GM10248 (cell line): ENCODE measurements around the gene COL4A2.

Experiments
- CTCF ChIA-PET: fragments of 300-600 bp; sonication (Branson Sonifier 250); formaldehyde crosslinking; extraction: SDS; loops from one replicate; lab custom pipeline; 2021; ENCODE audit warnings: antibody characterized with exemption; lab: Yijun Ruan, JAX
- POLR2A ChIA-PET: fragments of 350-650 bp; sonication (Branson Sonifier 250); formaldehyde crosslinking; extraction: SDS; loops from one replicate; lab custom pipeline; 2020; ENCODE audit warnings: antibody characterized with exemption; lab: Yijun Ruan, JAX
- DNase-seq: peaks from one replicate; pipeline ENCODE4 v3.0.0; 2012; ENCODE audit errors: extremely low spot score
- CTCF ChIP-seq: IDR thresholded peaks from 2 replicates; pipeline ENCODE4 v1.5.1; 2012; ENCODE audit warnings: mild to moderate bottlenecking, low read depth; ENCODE audit errors: extremely low read depth, missing control alignments, control extremely low read depth

COL4A2 gene

GRCh38 chr13:110369400-110369799 lies 62.3 kb downstream of the COL4A2 start:
- DNase-seq = no peak
- ChIA-PET POLR2A (no interaction called here), CTCF (interaction anchor here (1.1 to 2.3 kb wide), 4 partner anchors 10 to 51 kb away, joined by 3 to 9 read pairs (median 4); no protein-coding TSS in a partner anchor)
- no peak for TF ChIP-seq CTCF

- POLR2A ChIA-PET = no interaction called here
- DNase-seq = peak; percentile 33
- no peak for TF ChIP-seq CTCF
- CTCF ChIA-PET = interaction anchor here (0.7 to 1.7 kb wide), 8 partner anchors 8 to 149 kb away, joined by 3 to 7 read pairs (median 4); no protein-coding TSS in a partner anchor
Measured at GRCh38 chr13:110371550-110372465, 64.7 kb downstream of the COL4A2 start.

GRCh38 chr13:110372676-110373075 lies 65.6 kb downstream of the COL4A2 start:
- ChIA-PET CTCF (interaction anchor here (1.2 to 1.5 kb wide), 6 partner anchors 9 to 150 kb away, joined by 3 to 5 read pairs (median 4); no protein-coding TSS in a partner anchor), POLR2A (no interaction called here)
- DNase-seq = no peak
- no peak for TF ChIP-seq CTCF

- no peak for TF ChIP-seq CTCF
- no peak for DNase-seq
- POLR2A ChIA-PET = no interaction called here
- CTCF ChIA-PET = interaction anchor here (1.4 kb wide), 1 partner anchor 70 kb away, joined by 5 read pairs; no protein-coding TSS in a partner anchor
Measured at GRCh38 chr13:110373617-110374016, 66.5 kb downstream of the COL4A2 start.

- no peak for TF ChIP-seq CTCF
- ChIA-PET POLR2A (no interaction called here), CTCF (interaction anchor here (0.9 to 1.3 kb wide), 3 partner anchors 9 to 65 kb away, joined by 3 to 4 read pairs (median 4); no protein-coding TSS in a partner anchor)
- no peak for DNase-seq
Measured at GRCh38 chr13:110374431-110375370, 67.6 kb downstream of the COL4A2 start.

- TF ChIP-seq CTCF = no peak
- ChIA-PET POLR2A (no interaction called here), CTCF (no interaction called here)
- no peak for DNase-seq
Measured at GRCh38 chr13:110376120-110376519, 69.0 kb downstream of the COL4A2 start.
